GM12874 (cell line): ENCODE measurements around the gene APP.

Experiments
- TF ChIP-seq, protein P1 (sequence below): IDR thresholded peaks from 2 replicates; pipeline ENCODE4 v1.5.1; 2011; ENCODE audit warnings: low read depth, mild to moderate bottlenecking, control low read depth, low read length, moderate library complexity; ENCODE audit not compliant: insufficient read depth

Gene APP

DNA sequence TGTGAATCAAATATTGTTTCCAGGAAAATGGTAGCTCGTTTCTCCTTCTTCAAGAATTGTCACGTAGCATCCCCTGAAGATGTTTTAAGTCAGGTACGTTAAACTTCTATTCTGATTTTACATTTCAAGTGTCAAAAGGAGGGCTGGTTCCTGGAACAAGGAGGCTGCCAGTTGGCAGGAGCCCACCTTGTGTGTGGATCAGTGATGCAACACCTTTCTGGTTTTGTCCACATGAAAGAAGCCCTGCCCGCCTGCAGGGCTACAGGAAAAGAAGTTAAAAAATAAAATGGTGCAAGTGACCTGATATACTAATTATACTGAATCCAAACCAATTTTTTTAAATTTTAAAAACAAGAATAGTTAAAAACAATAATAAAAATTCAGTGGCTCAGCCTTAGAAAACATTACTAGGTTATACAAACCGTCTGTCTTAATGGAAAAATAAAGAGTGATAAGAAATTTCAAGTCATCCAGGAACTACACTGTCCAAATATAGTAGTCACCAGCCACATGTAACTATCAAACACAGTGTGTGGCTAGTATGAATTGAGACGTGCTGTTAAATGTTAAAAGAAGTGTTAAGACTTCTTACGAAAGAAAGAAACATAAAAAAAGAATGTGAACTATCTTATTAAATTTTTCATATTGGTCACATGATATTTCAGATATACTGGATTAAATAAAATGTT is 123.1 kb downstream of the APP start:
- TF ChIP-seq, protein P1, sequence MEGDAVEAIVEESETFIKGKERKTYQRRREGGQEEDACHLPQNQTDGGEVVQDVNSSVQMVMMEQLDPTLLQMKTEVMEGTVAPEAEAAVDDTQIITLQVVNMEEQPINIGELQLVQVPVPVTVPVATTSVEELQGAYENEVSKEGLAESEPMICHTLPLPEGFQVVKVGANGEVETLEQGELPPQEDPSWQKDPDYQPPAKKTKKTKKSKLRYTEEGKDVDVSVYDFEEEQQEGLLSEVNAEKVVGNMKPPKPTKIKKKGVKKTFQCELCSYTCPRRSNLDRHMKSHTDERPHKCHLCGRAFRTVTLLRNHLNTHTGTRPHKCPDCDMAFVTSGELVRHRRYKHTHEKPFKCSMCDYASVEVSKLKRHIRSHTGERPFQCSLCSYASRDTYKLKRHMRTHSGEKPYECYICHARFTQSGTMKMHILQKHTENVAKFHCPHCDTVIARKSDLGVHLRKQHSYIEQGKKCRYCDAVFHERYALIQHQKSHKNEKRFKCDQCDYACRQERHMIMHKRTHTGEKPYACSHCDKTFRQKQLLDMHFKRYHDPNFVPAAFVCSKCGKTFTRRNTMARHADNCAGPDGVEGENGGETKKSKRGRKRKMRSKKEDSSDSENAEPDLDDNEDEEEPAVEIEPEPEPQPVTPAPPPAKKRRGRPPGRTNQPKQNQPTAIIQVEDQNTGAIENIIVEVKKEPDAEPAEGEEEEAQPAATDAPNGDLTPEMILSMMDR = no peak

DNA sequence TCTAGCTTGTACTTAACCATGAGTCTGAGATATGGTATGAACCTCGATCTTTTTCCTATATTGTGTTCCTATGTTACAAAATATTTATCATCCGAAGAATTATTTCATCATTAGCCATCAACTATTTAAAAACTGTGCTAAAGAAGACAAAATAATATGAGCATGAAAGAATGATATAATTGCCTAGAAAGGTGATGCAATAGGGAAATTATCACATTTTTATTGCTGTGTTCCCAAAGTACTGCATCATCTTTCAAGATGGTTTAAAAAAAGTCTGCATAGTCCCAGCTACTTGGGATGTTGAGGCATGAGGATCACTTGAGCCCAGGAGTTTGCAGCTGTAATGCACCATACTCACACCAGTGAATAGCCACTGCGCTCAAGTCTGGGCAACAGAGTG is 126.7 kb downstream of the APP start:
- TF ChIP-seq, protein P1 = no peak

DNA sequence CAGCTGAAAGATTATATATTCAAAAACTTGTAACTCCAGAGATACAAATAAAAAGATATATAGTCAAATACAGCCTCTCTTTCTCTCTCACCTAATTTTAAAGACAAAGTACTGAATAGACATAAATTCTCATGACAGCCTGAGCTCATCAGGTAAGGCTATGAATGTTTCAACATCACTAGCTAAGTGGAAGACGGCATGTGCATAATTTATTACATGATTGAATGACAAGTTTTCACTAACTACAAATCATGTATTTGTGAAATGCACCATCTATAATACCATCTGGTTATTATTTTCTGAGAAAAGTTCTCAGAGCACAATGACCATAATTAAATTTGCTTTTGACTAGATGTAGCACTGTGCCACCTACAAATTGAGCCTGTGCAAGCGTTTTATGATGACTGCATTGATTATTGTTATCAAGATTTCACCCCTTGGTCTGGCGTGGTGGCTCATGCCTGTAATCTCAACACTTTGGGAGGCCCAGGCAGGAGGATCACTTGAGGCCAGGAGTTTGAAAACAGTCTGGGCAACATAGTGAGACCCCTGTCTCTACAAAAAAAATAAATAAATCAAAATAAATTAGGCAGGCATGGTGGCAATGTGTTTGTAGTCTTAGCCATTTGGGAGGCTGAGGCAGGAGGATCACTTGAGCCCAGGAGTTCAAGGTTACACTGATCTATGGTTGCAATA is 128.2 kb downstream of the APP start:
- TF ChIP-seq, protein P1 = no peak

DNA sequence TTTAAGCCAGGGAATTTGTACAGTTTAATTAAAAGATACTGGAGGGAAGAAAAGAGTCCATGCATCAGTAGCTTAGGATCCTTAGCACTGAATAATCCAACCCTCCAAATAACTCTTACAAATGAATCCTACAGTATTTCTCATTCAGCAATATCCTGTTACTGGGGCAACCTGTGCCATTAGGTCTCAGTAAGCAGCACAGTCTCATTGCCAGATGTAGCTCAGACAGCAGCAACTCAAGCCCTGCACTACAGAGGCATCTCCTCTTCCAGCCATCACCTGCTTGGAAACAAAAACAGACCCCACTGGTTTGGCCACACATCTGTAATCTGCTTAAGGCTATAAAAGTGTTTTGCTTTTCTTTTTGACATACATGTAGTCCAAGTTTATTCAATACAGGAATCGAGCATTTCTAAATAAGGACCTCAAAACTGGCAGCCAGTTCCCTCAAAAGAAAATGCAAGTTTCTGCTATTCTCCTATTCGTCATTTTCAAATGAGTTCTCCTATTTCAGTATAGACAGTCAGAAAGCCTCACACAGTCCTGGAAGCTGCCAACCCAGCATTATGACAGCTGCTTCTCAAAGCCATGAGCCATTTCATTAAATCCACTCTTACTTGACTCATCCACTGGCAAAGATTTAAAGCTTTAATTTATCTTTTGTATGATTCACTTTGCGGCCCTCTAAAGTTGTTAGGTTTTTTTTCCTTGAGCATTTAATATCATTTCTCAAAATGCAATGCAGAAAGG is 129.0 kb downstream of the APP start:
- TF ChIP-seq, protein P1 = no peak

DNA sequence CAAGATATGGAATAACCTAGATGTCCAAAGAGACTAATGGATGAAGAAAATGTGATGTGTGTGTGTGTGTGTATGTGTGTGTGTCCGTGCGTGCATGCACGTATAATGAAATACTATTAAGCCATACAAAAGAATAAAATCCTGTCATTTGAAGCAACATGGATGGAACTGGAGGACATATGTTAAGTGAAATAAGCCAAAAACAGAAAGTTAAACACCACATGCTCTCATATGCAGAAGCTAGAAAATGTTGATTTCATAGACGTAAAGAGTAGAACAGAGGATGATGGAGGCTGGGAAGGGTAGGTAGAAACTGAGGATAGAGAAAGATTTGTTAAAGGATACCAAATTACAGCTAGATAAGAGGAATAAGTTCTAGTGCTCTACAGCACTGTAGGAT is 133.7 kb downstream of the APP start:
- TF ChIP-seq, protein P1 = no peak

DNA sequence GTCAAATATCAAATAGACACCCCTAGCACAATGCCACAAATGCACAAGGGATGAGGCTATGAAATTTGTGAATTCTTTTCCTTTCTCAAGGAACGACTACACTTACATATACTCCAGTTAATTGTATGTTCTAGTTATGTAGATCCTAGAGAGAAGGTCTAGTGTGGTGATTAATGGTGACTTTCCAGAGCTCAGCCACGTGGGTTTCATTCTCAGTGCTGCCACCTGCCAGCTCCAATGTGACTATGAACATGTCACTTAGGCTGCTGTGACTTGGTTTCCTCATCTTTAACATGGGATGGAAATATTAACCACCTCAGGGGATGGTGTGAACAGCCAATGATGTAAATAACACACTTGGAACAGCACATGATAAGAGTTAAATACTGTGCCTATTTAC is 138.3 kb downstream of the APP start:
- TF ChIP-seq, protein P1 = no peak

DNA sequence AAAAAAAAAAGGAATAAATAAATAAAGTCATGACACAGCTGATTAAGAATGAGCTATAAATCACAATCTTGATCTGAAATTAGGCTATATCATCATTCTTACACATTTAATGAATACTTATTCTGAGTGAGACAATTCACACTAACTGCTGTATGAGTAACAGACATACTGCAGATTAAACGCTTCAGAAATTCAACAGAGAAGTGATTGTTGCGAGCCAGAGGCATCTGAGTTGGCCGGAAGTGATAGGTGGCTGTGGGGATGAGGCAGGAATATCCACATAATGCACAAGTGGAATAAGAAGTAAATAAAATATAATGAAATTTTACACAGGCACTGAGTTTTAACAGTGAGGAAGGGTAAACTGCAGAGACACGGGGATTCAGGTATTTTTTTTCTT is 142.4 kb downstream of the APP start:
- TF ChIP-seq, protein P1 = no peak
